OCI-LY3 (cell line): Measurements from ENCODE around the gene PSMA5.
"Not testable (repeated sequence)": the region's sequence is repeated elsewhere in the genome, so short reads cannot be mapped to it uniquely, and the experiment has no call there.

Experiments
- H2AFZ ChIP-seq: fragments of 200-600, 300-600 bp; shearing (Covaris generic); 2 replicates; pipeline ENCODE4 v1.6.0; 2014; ENCODE audit warnings: antibody characterized with exemption, low read depth, low read length
- H3K27ac ChIP-seq: fragments of 200-600, 300-600 bp; sonication (generic); 2 replicates; pipeline ENCODE4 v1.5.1; 2014; ENCODE audit warnings: mild to moderate bottlenecking, low read length, moderate library complexity, mixed read lengths
- H3K27me3 ChIP-seq: fragments of 200-600, 300-600 bp; sonication (generic); 2 replicates; pipeline ENCODE4 v1.6.1; 2014; ENCODE audit warnings: low read depth, low read length, mixed read lengths
- H3K36me3 ChIP-seq: fragments of 200-600, 300-600 bp; sonication (generic); replicated peaks from 2 replicates; pipeline ENCODE3; 2014; ENCODE audit warnings: low read depth, low read length, mixed read lengths
- H3K4me1 ChIP-seq: fragments of 300-600, 200-600 bp; sonication (generic); 2 replicates; pipeline ENCODE4 v1.6.1; 2014; ENCODE audit warnings: low read length, mixed read lengths
- H3K4me2 ChIP-seq: fragments of 200-600, 300-600 bp; sonication (generic); 2 replicates; pipeline ENCODE4 v1.6.1; 2014; ENCODE audit warnings: low read length, mixed read lengths
- H3K4me3 ChIP-seq: fragments of 300-600, 200-600 bp; sonication (generic); 2 replicates; pipeline ENCODE4 v1.5.1; 2014; ENCODE audit warnings: antibody characterized with exemption, mild to moderate bottlenecking, low read length, moderate library complexity
- H3K79me2 ChIP-seq: fragments of 300-600, 200-600 bp; shearing (Covaris generic); 2 replicates; pipeline ENCODE4 v1.6.1; 2014; ENCODE audit warnings: mild to moderate bottlenecking, low read length, mixed read lengths
- H3K9ac ChIP-seq: fragments of 300-600, 200-600 bp; shearing (Covaris generic); 2 replicates; pipeline ENCODE4 v1.6.0; 2014; ENCODE audit warnings: mild to moderate bottlenecking, low read length, moderate library complexity
- H3K9me3 ChIP-seq: fragments of 200-600, 300-600 bp; shearing (Covaris generic); 2 replicates; pipeline ENCODE4 v1.6.1; 2014; ENCODE audit warnings: low read length, mixed read lengths; ENCODE audit not compliant: insufficient read depth
- H4K20me1 ChIP-seq: fragments of 200-600, 300-600 bp; sonication (generic); 2 replicates; pipeline ENCODE4 v1.6.1; 2016; ENCODE audit warnings: low read length, mixed read lengths; ENCODE audit not compliant: insufficient read depth
- EZH2phosphoT487 ChIP-seq: fragments of 200-600 bp; shearing (Covaris generic); IDR thresholded peaks from 2 replicates; pipeline ENCODE4 v1.6.1; 2018; ENCODE audit warnings: antibody characterized with exemption, mixed run types, low read depth
- TF ChIP-seq, protein P1 (sequence below): fragments of 200-600, 300-600 bp; sonication (generic); IDR thresholded peaks from 2 replicates; pipeline ENCODE4 v1.5.1; 2014; ENCODE audit warnings: antibody characterized with exemption, low read length, low read depth

The PSMA5 gene

DNA sequence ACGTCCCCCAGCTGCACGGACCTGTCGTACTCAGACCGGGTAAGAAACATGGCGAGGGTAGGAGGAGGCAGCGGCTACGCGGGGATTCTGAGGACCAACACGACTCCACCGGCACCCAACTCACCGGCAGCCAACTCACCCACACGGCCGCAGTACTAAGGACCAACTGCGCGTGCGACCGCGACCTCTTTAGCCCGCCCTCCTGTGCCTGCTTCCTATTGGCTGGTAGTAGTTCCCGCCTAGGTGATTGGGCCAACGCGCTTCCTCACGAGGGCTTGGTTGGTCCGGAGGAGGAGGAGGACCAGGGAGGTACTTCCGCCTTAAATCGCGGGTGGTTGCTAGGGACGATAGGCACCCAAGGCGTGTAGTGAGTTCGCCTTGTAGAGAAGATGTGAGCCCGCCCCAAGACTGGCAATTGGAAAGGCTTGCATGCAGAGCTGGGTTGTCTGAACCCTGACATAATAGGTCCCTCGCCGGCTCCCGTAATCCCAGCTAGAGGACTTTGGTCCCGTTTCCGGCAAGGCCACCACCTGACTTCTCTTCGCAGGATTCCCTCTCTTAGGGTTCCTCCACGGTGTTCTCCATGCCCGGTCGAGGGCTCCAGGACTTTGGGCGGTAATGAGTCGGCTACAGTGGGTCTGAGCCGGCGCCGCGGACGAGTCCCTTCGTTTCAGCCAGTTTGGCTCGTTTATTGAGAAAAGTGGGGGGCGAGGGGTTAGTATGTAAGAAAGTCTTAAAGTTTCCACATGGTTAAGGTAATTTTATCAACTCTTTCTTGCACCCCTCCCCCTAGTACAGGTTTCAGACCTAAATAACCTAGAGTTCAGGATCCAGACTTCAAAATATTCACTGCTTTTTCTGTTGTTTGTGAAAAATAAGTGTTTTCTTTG, at the start of gene PSMA5:
Gene PSMA5, minus strand, starts transcription at position 168 of the 890 bp plus-strand sequence. Its CDS starts 118 bp downstream, at position 50.
- Histone ChIP-seq H3K36me3 (peaks cover 9% of the 10 kb centered on the region), H3K4me2 (peak within 1 kb of the TSS; percentile 83), H3K4me1 (peaks cover 15% of the 10 kb centered on the region), H2AFZ (no peak within 1 kb of the TSS), H3K4me3 (peak within 1 kb of the TSS; percentile 89), H3K27me3 (no peaks in the 10 kb centered on the region), H4K20me1 (no peaks in the 10 kb centered on the region), H3K9ac (peak within 1 kb of the TSS; percentile 84), H3K79me2 (peaks cover 60% of the 10 kb centered on the region), H3K27ac (peak within 1 kb of the TSS; percentile 72), H3K9me3 (no peaks in the 10 kb centered on the region)
- TF ChIP-seq EZH2phosphoT487, result no peak
- TF ChIP-seq, protein P1, sequence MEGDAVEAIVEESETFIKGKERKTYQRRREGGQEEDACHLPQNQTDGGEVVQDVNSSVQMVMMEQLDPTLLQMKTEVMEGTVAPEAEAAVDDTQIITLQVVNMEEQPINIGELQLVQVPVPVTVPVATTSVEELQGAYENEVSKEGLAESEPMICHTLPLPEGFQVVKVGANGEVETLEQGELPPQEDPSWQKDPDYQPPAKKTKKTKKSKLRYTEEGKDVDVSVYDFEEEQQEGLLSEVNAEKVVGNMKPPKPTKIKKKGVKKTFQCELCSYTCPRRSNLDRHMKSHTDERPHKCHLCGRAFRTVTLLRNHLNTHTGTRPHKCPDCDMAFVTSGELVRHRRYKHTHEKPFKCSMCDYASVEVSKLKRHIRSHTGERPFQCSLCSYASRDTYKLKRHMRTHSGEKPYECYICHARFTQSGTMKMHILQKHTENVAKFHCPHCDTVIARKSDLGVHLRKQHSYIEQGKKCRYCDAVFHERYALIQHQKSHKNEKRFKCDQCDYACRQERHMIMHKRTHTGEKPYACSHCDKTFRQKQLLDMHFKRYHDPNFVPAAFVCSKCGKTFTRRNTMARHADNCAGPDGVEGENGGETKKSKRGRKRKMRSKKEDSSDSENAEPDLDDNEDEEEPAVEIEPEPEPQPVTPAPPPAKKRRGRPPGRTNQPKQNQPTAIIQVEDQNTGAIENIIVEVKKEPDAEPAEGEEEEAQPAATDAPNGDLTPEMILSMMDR, result no peak

DNA sequence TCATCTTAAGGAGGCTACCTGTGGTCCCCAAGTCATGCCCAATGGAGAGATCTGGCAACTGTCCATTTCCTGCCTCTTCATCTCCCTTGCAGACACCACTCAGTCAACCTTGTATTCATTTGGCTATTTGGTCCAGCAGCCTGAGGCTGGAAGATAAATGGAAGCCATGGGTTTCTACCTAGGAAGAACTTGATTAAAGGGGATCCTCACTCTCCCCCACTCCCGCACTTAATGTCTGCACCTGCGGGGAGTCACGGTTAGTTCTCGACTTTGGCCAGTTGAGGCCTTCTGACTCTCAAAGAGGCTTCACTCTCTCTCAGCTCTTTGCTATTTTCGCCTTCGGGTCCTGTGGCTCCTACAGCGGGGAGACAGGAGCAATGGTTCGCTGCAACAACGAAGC, 49.0 kb upstream of the PSMA5 start:
- H3K27ac ChIP-seq, result no peak overlapping the region
- H3K27me3 ChIP-seq, result peaks cover 15% of the 10 kb centered on the region
- TF ChIP-seq, protein P1, result no peak
- TF ChIP-seq EZH2phosphoT487, result no peak

DNA sequence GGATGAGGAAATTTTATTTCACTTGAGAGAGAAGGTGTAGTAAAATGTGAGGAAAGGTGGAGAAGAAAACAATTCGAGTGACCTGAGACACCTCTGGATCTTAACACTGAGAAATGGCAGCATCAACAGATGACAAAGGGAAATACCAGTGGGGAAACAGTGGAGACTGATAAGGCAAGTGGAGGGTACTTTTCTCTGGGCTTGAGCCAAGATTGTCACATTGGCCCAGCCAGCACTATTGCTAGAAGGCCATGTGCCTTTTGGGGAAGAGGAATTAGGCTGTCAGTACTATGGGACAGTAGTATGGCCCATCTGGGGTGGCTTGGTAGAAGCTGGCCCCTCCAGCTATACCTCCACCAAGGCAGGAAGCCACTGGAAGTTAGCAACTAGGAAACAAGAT, 48.4 kb upstream of the PSMA5 start:
- H3K9me3 ChIP-seq, result no peaks in the 10 kb centered on the region
- no peak overlapping the region for H3K4me3 ChIP-seq
- H3K79me2 ChIP-seq, result no peaks in the 10 kb centered on the region
- H3K27me3 ChIP-seq, result peaks cover 21% of the 10 kb centered on the region
- H3K4me1 ChIP-seq, result no peaks in the 10 kb centered on the region
- TF ChIP-seq EZH2phosphoT487, result no peak
- TF ChIP-seq, protein P1, result no peak
- H3K9ac ChIP-seq, result no peak overlapping the region
- H4K20me1 ChIP-seq, result no peaks in the 10 kb centered on the region
- no peak overlapping the region for H3K27ac ChIP-seq
- H2AFZ ChIP-seq, result no peak overlapping the region
- no peak overlapping the region for H3K4me2 ChIP-seq
- no peaks in the 10 kb centered on the region for H3K36me3 ChIP-seq

More for the DNA sequence above, 49.0 kb upstream of the PSMA5 start:
- Histone ChIP-seq H3K4me1 (no peaks in the 10 kb centered on the region), H3K9me3 (no peaks in the 10 kb centered on the region), H4K20me1 (no peaks in the 10 kb centered on the region), H3K36me3 (no peaks in the 10 kb centered on the region), H3K4me3 (no peak overlapping the region), H3K79me2 (no peaks in the 10 kb centered on the region), H3K4me2 (no peak overlapping the region), H3K9ac (no peak overlapping the region), H2AFZ (no peak overlapping the region)

DNA sequence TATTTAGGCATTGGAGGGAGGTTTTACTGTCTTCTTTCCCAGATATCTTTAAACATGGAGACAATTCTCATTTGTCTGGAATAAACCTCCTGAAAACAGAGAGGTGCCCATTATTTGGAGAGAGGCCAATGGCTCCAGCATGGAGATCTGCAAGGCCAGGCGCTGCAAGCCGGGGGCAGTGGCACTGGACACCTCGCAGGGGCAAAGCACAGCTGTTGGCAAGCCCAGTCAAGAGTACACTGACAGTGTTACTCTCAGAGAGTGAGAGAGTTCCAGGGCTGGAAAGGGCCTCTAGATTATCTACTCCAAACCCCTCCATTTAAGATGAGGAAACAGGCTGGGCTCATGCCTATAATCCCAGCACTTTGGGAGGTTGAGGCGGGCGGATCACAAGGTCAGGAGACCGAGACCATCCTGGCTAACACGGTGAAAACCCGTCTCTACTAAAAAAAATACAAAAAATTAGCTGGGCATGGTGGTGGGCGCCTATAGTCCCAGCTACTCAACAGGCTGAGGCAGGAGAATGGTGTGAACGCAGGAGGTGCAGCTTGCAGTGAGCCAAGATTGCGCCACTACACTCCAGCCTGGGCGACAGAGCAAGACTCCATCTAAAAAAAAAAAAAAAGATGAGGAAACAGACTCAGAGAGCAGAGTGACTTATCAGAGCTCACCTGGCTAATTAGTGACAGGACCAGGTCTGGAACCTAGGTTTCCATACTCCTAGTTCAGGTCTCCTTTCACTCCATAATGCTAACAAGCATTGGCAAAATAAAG, 47.2 kb upstream of the PSMA5 start:
- H3K27ac ChIP-seq, H3K9ac ChIP-seq, H3K4me3 ChIP-seq, H3K79me2 ChIP-seq, H4K20me1 ChIP-seq, H3K4me2 ChIP-seq, H3K9me3 ChIP-seq, H3K36me3 ChIP-seq, H3K4me1 ChIP-seq, H2AFZ ChIP-seq: not testable (repeated sequence)
- H3K27me3 ChIP-seq, result peaks cover 25% of the 10 kb centered on the region
